HepG2 (cell line): ENCODE results near the gene MAPK12. TPM values are rescaled to one million over a fixed set of nuclear protein-coding genes. Genes with fewer than 3 reads are reported as not detected.

Experiments used
- ATF7 ChIP-seq, 2 experiments: fragments of 450-650 bp in 1 of 2; sonication (generic) in 1 of 2; formaldehyde crosslinking in 1 of 2; IDR thresholded peaks; 2 replicates each; pipeline versions ENCODE4 v1.4.0 to v1.6.1; 2016 to 2020; ENCODE audit warnings: antibody characterized with exemption in 1 of 2, mild to moderate bottlenecking in 1 of 2, missing genetic modification reagents in 1 of 2
- CERS6 ChIP-seq: sonication (generic); formaldehyde crosslinking; IDR thresholded peaks from 2 replicates; pipeline ENCODE4 v1.5.0; 2020; ENCODE audit warnings: missing genetic modification reagents
- SRSF9 ChIP-seq: fragments of 200-400 bp; formaldehyde crosslinking; IDR thresholded peaks from 2 replicates; pipeline ENCODE4 v1.6.1; 2018; ENCODE audit warnings: borderline replicate concordance, mild to moderate bottlenecking, low read depth, low read length; ENCODE audit not compliant: insufficient read depth, poor library complexity, severe bottlenecking
- ZBED4 ChIP-seq: sonication (generic); formaldehyde crosslinking; IDR thresholded peaks from 2 replicates; pipeline ENCODE4 v1.4.0; 2020; ENCODE audit warnings: missing genetic modification reagents, borderline replicate concordance
- ZBTB49 ChIP-seq: sonication (generic); formaldehyde crosslinking; IDR thresholded peaks from 2 replicates; pipeline ENCODE4 v1.4.0; 2020; ENCODE audit warnings: missing genetic modification reagents, borderline replicate concordance
- ZNF251 ChIP-seq: sonication (generic); formaldehyde crosslinking; IDR thresholded peaks from 2 replicates; pipeline ENCODE4 v1.9.0; 2021; ENCODE audit warnings: mild to moderate bottlenecking, missing genetic modification reagents
- ZNF350 ChIP-seq: sonication (generic); formaldehyde crosslinking; IDR thresholded peaks from 2 replicates; pipeline ENCODE4 v1.4.0; 2020; ENCODE audit warnings: mild to moderate bottlenecking, low read depth, missing genetic modification reagents, borderline replicate concordance
- ZNF512 ChIP-seq: sonication (generic); formaldehyde crosslinking; IDR thresholded peaks from 2 replicates; pipeline ENCODE4 v1.4.0; 2020; ENCODE audit warnings: mild to moderate bottlenecking, missing genetic modification reagents
- ZNF512B ChIP-seq: sonication (generic); formaldehyde crosslinking; IDR thresholded peaks from 2 replicates; pipeline ENCODE4 v1.5.1; 2020; ENCODE audit warnings: missing genetic modification reagents, mild to moderate bottlenecking, borderline replicate concordance
- ZNF674 ChIP-seq: sonication (generic); formaldehyde crosslinking; IDR thresholded peaks from 2 replicates; pipeline ENCODE4 v1.5.0; 2020; ENCODE audit warnings: low read depth, mild to moderate bottlenecking, missing genetic modification reagents
- ZNF678 ChIP-seq: sonication (generic); formaldehyde crosslinking; IDR thresholded peaks from 2 replicates; pipeline ENCODE4 v1.4.0; 2020; ENCODE audit warnings: mild to moderate bottlenecking, missing genetic modification reagents
- ZNF704 ChIP-seq: sonication (generic); formaldehyde crosslinking; IDR thresholded peaks from 2 replicates; pipeline ENCODE4 v1.8.1; 2023; ENCODE audit warnings: mild to moderate bottlenecking, inconsistent platforms, moderate library complexity, missing genetic modification reagents, borderline replicate concordance
- polyA plus RNA-seq, 8 experiments: library from polyadenylated mRNA; depleted of rRNA in 3 of 8; stranded (reverse) in 7 of 8; unstranded in 1 of 8; fragments of >200 nt; fragmentation: Illumina TruSeq in 4 of 8; extraction: Trizol in 4 of 8; gene quantifications; 2 replicates each; pipeline versions ENCODE4 v1.2.1 to v1.2.3, GENCODE V29; 2011 to 2016; ENCODE audit warnings: low read depth in 4 of 8, missing spikeins in 1 of 8, mixed read lengths in 1 of 8; ENCODE audit not compliant: insufficient read depth in 1 of 8
- total RNA-seq, 5 experiments: library from RNA; depleted of rRNA; stranded (reverse); fragments of >200 nt; fragmentation: Illumina TruSeq; extraction: Trizol; gene quantifications; 2 replicates each; pipeline ENCODE4 v1.2.3, GENCODE V29; 2016; ENCODE audit warnings: low read depth in 1 of 5

MAPK12 gene
- total and polyA plus RNA-seq, 2 of the 13 experiments (the other 11 are each of a cell fraction or from before 2014, with no cell fraction given), result 22.2 to 23.3 TPM

- TF ChIP-seq ZNF678 (CRISPR knock-in tag), result no peak
- no peak for TF ChIP-seq ZNF674
- TF ChIP-seq ZNF350 (CRISPR knock-in tag), result peak; percentile 60; the same call in 1 of the 2 replicates
- TF ChIP-seq CERS6 (CRISPR knock-in tag), result no peak
- TF ChIP-seq ZNF512B, result no peak
- TF ChIP-seq ZBED4 (CRISPR knock-in tag), result peak; percentile 79
- TF ChIP-seq ATF7 (IDR thresholded peaks at IDR 0.05), result no peak
- no peak for TF ChIP-seq ATF7 (CRISPR knock-in tag; IDR thresholded peaks at IDR 0.05)
- TF ChIP-seq ZBTB49 (CRISPR knock-in tag), result peak; percentile 75; the same call in 1 of the 2 replicates
- TF ChIP-seq ZNF704 (CRISPR knock-in tag), result 0 out of 2 replicates have a peak, but pooled peaks have one; percentile 75
- no peak for TF ChIP-seq ZNF512
- TF ChIP-seq SRSF9, result no peak
- TF ChIP-seq ZNF251, result no peak
These were observed 9.3 kb upstream of the MAPK12 start (continued) for GRCh38 chr22:50270666-50271394.
